ENCODE data around the gene PDZRN3. TPM values are rescaled to one million over a fixed set of nuclear protein-coding genes. Genes with fewer than 3 reads are reported as not detected.

The PDZRN3 gene
- polyA plus RNA-seq (2012; rRNA removed) = 7.9 and 10.3 TPM in 2 replicates
- polyA plus RNA-seq (2012; cell fraction: cytosol; rRNA removed) = 13.7 and 14.2 TPM in 2 replicates
- polyA plus RNA-seq (2012; cell fraction: nucleus; rRNA removed) = 21.9 and 24.2 TPM in 2 replicates

- peak within 1 kb of the TSS; percentile 65 for H3K9ac ChIP-seq
- H3K4me3 ChIP-seq (ENCODE audit: low read depth in 2 of 2, low read length in 1 of 2) = peak within 1 kb of the TSS; percentile 76 to 87
- DNase-seq = peak; percentile 54
- H4K20me1 ChIP-seq (ENCODE audit: insufficient read depth) = peaks cover 28% of the 10 kb centered on the region
- peaks cover 42% of the 10 kb centered on the region for H3K79me2 ChIP-seq (ENCODE audit: insufficient read depth)
- H3K36me3 ChIP-seq (replicated peaks in 1 of 2; ENCODE audit: control insufficient read depth in 1 of 2, insufficient read depth in 2 of 2, low read length in 1 of 2) = peaks cover 0 to 2% of the 10 kb centered on the region in 2 experiments
- H3K4me2 ChIP-seq = peak within 1 kb of the TSS; percentile 97
- peak within 1 kb of the TSS; percentile 74 to 86 for H3K27ac ChIP-seq (ENCODE audit: low read depth in 2 of 2, low read length in 1 of 2)
- H3F3A ChIP-seq (replicated peaks; ENCODE audit: insufficient read depth) = no peaks in the 10 kb centered on the region
- H3K9me3 ChIP-seq = no peaks in the 10 kb centered on the region
- ChIA-PET POLR2A (interaction anchor here (1.6 kb wide), 1 partner anchor 117 kb away, joined by 4 read pairs; no protein-coding TSS in a partner anchor), CTCF (interaction anchor here (0.7 to 5.4 kb wide), 13 partner anchors 9 to 223 kb away, joined by 3 to 40 read pairs (median 5); no protein-coding TSS in a partner anchor)
- H3K27me3 ChIP-seq (ENCODE audit: insufficient read depth) = no peaks in the 10 kb centered on the region
- WGBS (ENCODE audit: low lambda C conversion rate) = 11% methylated on average over 31 of the region's 55 CpGs
- no peaks in the 10 kb centered on the region for H3K9me2 ChIP-seq
- H3K4me1 ChIP-seq (ENCODE audit: control insufficient read depth in 1 of 2, insufficient read depth in 2 of 2, low read depth in 1 of 2, low read length in 1 of 2) = peaks cover 0 to 37% of the 10 kb centered on the region in 2 experiments; a peak in 2 of 4 replicates
- peak within 1 kb of the TSS; percentile 98 for H2AFZ ChIP-seq (ENCODE audit: low read depth)
- TF ChIP-seq FOSL2 (IDR thresholded peaks at IDR 0.05; ENCODE audit: borderline replicate concordance, low read depth) (no peak), GABPA (IDR thresholded peaks at IDR 0.05; ENCODE audit: low read depth) (no peak), NRF1 (IDR thresholded peaks at IDR 0.05; ENCODE audit: low read depth, low read length) (no peak), TEAD4 (IDR thresholded peaks at IDR 0.05; ENCODE audit: borderline replicate concordance, insufficient read depth) (no peak), RFX5 (IDR thresholded peaks at IDR 0.05; ENCODE audit: low read length) (no peak), YY1 (IDR thresholded peaks at IDR 0.05; ENCODE audit: low read depth) (peak; percentile 51; the same call in 1 of the 2 replicates), CTCF (IDR thresholded peaks at IDR 0.05) (0 out of 2 replicates have a peak, but pooled peaks have one; percentile 8), GATA2 (CRISPR knock-in tag; IDR thresholded peaks at IDR 0.05) (no peak), SIN3A (IDR thresholded peaks at IDR 0.05; ENCODE audit: borderline replicate concordance, low read depth, low read length) (peak; percentile 38; the same call in 1 of the 2 replicates), USF2 (IDR thresholded peaks at IDR 0.05; ENCODE audit: borderline replicate concordance, low read depth, low read length) (no peak), NFIC (IDR thresholded peaks at IDR 0.05; ENCODE audit: borderline replicate concordance) (no peak), RCOR1 (IDR thresholded peaks at IDR 0.05; ENCODE audit: low read length) (0 out of 2 replicates have a peak, but pooled peaks have one; percentile 15), EP300 (IDR thresholded peaks at IDR 0.05; ENCODE audit: borderline replicate concordance in 1 of 2, low read depth in 1 of 2, low read length in 1 of 2) (peak in 1 of 2 experiments; percentile 32; a peak in 1 of 4 replicates), IRF3 (IDR thresholded peaks at IDR 0.05; ENCODE audit: low read depth, low read length) (no peak), RAD21 (IDR thresholded peaks at IDR 0.05; ENCODE audit: low read length) (peak; percentile 13; the same call in 1 of the 2 replicates), RXRA (IDR thresholded peaks at IDR 0.05; ENCODE audit: borderline replicate concordance, low read depth) (no peak), MEF2A (IDR thresholded peaks at IDR 0.05; ENCODE audit: borderline replicate concordance, low read depth) (no peak), TAF1 (IDR thresholded peaks at IDR 0.05; ENCODE audit: borderline replicate concordance, low read depth, low read length) (peak; percentile 51; the same call in 1 of the 2 replicates), MAX (IDR thresholded peaks at IDR 0.05; ENCODE audit: low read depth) (peak; percentile 1; the same call in 1 of the 2 replicates), EZH2phosphoT487 (IDR thresholded peaks at IDR 0.05; ENCODE audit: borderline replicate concordance, low read depth) (no peak), TCF12 (IDR thresholded peaks at IDR 0.05) (peak; percentile 4; the same call in 1 of the 2 replicates), ELF1 (IDR thresholded peaks at IDR 0.05) (no peak), ZBTB33 (IDR thresholded peaks at IDR 0.05; ENCODE audit: borderline replicate concordance, low read depth) (no peak), PBX3 (IDR thresholded peaks at IDR 0.05) (peak; percentile 89), FOXM1 (IDR thresholded peaks at IDR 0.05; ENCODE audit: low read depth) (no peak; the same call in 1 of the 2 replicates)
Measured at GRCh38 chr3:73624821-73625665, at the start of gene PDZRN3. PDZRN3 (minus strand) TSS chr3:73624941.

All from SK-N-SH (cell line).